Mesendoderm (in vitro differentiated cells): ENCODE results near the gene GSTCD.
"Not testable (repeated sequence)": the region's sequence is repeated elsewhere in the genome, so short reads cannot be mapped to it uniquely, and the experiment has no call there.

Source experiments
- DNase-seq: peaks from one replicate; pipeline ENCODE4 v3.0.0; 2013
- H2AK5ac ChIP-seq: 2 replicates; pipeline ENCODE4 v1.6.1; 2013; ENCODE audit warnings: low read length, inconsistent platforms
- H2BK120ac ChIP-seq: 2 replicates; pipeline ENCODE4 v1.6.1; 2013; ENCODE audit warnings: low read depth, mild to moderate bottlenecking, low read length, moderate library complexity, mixed read lengths
- H2BK15ac ChIP-seq: replicated peaks from 2 replicates; pipeline ENCODE4 v1.6.1; 2013; ENCODE audit warnings: low read depth, mild to moderate bottlenecking, moderate library complexity
- H2BK5ac ChIP-seq: 2 replicates; pipeline ENCODE4 v1.6.1; 2013; ENCODE audit warnings: low read length, inconsistent platforms
- H3K18ac ChIP-seq: 2 replicates; pipeline ENCODE4 v1.6.1; 2013; ENCODE audit warnings: mild to moderate bottlenecking, low read length, mixed read lengths
- H3K23ac ChIP-seq: one replicate; pipeline ENCODE4 v1.6.1; 2013; ENCODE audit warnings: low read length
- H3K27ac ChIP-seq: 2 replicates; pipeline ENCODE4 v1.5.1; 2013; ENCODE audit warnings: low read depth, mild to moderate bottlenecking, inconsistent platforms, low read length, moderate library complexity
- H3K27me3 ChIP-seq: 2 replicates; pipeline ENCODE4 v1.6.1; 2013; ENCODE audit warnings: low read length, control low read depth, mild to moderate bottlenecking, inconsistent platforms; ENCODE audit not compliant: insufficient read depth, poor library complexity
- H3K36me3 ChIP-seq: 2 replicates; pipeline ENCODE4 v1.6.1; 2013; ENCODE audit warnings: low read length, inconsistent platforms; ENCODE audit not compliant: control insufficient read depth, insufficient read depth
- H3K4ac ChIP-seq: one replicate; pipeline ENCODE4 v1.6.1; 2013; ENCODE audit warnings: low read depth, mild to moderate bottlenecking, low read length, moderate library complexity
- H3K4me1 ChIP-seq: 2 replicates; pipeline ENCODE4 v1.6.1; 2013; ENCODE audit warnings: low read depth, low read length, inconsistent platforms; ENCODE audit not compliant: control insufficient read depth
- H3K4me2 ChIP-seq: 2 replicates; pipeline ENCODE4 v1.6.1; 2013; ENCODE audit warnings: low read length
- H3K4me3 ChIP-seq: 2 replicates; pipeline ENCODE4 v1.5.1; 2013; ENCODE audit warnings: mild to moderate bottlenecking, low read length
- H3K56ac ChIP-seq: one replicate; pipeline ENCODE4 v1.6.1; 2013; ENCODE audit warnings: low read length
- H3K79me1 ChIP-seq: 2 replicates; pipeline ENCODE4 v1.6.1; 2013; ENCODE audit warnings: low read length, inconsistent platforms
- H3K79me2 ChIP-seq: 2 replicates; pipeline ENCODE4 v1.6.1; 2013; ENCODE audit warnings: mild to moderate bottlenecking, low read length; ENCODE audit not compliant: control insufficient read depth, insufficient read depth
- H3K9ac ChIP-seq: 2 replicates; pipeline ENCODE4 v1.6.1; 2013; ENCODE audit warnings: low read length, inconsistent platforms
- H4K5ac ChIP-seq: one replicate; pipeline ENCODE4 v1.6.1; 2013; ENCODE audit warnings: low read length
- H4K8ac ChIP-seq: one replicate; pipeline ENCODE4 v1.6.1; 2013; ENCODE audit warnings: low read depth, mild to moderate bottlenecking, control low read depth, low read length, moderate library complexity
- WGBS: extraction: QIAGEN DNeasy Blood & Tissue Kit; methylation state at CpG from one replicate; pipeline ENCODE4 v1.1.7; 2013; ENCODE audit warnings: low lambda C conversion rate, missing lambda C conversion rate; ENCODE audit not compliant: insufficient coverage; ENCODE audit errors: extremely low coverage; 5-methylcytosine and 5-hydroxymethylcytosine counted together

GSTCD gene

DNA sequence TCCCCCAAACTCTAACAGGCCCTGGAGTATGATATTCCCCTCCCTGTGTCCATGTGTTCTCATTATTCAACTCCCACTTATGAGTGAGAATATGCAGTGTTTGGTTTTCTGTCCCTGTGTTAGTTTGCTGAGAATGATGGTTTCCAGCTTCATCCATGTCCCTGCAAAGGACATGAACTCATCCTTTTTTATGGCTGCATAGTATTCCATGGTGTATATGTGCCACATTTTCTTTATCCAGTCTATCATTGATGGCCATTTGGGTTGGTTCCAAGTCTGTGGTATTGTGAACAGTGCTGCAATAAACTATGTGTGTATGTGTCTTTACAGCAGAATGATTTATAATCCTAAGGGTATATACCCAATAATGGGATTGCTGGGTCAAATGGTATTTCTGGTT is 61.9 kb downstream of the GSTCD start:
- not testable (repeated sequence) for H2BK15ac ChIP-seq, H3K4me2 ChIP-seq, H3K27ac ChIP-seq, H2BK120ac ChIP-seq, H3K18ac ChIP-seq, H3K56ac ChIP-seq, H4K8ac ChIP-seq, H3K4me3 ChIP-seq, H3K4me1 ChIP-seq, H3K79me2 ChIP-seq, H4K5ac ChIP-seq, H3K4ac ChIP-seq, H2BK5ac ChIP-seq, H3K27me3 ChIP-seq, DNase-seq, H3K9ac ChIP-seq, H3K23ac ChIP-seq, H2AK5ac ChIP-seq, H3K79me1 ChIP-seq, H3K36me3 ChIP-seq

DNA sequence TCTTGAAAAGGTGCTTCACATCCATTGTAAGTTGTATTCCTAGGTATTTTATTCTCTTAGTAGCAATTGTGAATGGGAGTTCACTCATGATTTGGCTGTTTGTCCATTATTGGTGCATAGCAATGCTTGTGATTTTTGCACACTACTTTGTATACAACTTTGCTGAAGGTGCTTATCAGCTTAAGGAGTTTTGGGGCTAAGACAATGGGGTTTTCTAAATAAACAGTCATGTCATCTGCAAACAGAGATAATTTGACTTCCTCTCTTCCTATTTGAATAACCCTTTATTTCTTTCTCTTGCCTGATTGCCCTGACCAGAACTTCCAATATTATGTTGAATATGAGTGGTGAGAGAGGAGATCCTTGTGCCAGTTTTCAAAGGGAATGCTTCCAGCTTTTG is 63.5 kb downstream of the GSTCD start:
- H3K18ac ChIP-seq, H3K4me1 ChIP-seq, H3K27me3 ChIP-seq, H2BK5ac ChIP-seq, H4K8ac ChIP-seq, H3K27ac ChIP-seq, H2BK120ac ChIP-seq, DNase-seq, H4K5ac ChIP-seq, H2BK15ac ChIP-seq, H2AK5ac ChIP-seq, H3K4me3 ChIP-seq, H3K4ac ChIP-seq, H3K36me3 ChIP-seq, H3K9ac ChIP-seq, H3K56ac ChIP-seq, H3K23ac ChIP-seq, H3K79me1 ChIP-seq, H3K4me2 ChIP-seq, H3K79me2 ChIP-seq: not testable (repeated sequence)

DNA sequence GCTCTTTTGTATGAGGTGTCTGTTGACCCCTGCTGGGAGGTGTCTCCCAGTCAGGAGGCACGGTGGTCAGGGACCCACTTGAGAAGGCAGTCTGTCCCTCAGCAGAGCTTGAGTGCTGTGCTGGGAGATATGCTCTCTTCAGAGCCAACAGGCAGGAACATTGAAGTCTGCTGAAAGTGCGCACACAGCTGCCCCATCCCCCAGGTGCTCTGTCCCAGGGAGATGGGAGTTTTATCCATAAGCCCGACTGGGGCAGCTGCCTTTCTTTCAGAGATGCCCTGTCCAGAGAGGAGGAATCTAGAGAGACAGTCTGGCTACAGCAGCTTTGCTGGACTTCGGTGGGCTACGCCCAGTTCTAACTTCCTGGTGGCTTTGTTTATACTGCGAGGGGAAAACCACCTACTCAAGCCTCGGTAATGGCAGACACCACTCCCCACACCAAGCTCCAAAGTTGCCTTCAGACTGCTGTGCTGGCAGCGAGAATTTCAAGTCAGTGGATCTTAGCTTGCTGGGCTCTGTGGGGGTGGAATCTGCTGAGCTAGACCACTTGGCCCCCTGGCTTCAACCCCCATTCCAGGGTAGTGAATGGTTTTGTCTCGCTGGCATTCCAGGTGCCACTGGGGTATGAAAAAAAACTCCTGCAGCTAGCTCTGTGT is 67.3 kb downstream of the GSTCD start:
- not testable (repeated sequence) for H3K36me3 ChIP-seq, H3K23ac ChIP-seq, H3K27me3 ChIP-seq, H2BK120ac ChIP-seq, H3K4me1 ChIP-seq, H4K8ac ChIP-seq, H4K5ac ChIP-seq, DNase-seq, H3K27ac ChIP-seq, H3K79me1 ChIP-seq, H3K4me2 ChIP-seq, H3K79me2 ChIP-seq, H2BK5ac ChIP-seq, H2AK5ac ChIP-seq, H2BK15ac ChIP-seq, H3K18ac ChIP-seq, H3K4ac ChIP-seq, H3K4me3 ChIP-seq, H3K56ac ChIP-seq, H3K9ac ChIP-seq
- WGBS = no CpG with 5 or more reads among the region's 9 CpGs

DNA sequence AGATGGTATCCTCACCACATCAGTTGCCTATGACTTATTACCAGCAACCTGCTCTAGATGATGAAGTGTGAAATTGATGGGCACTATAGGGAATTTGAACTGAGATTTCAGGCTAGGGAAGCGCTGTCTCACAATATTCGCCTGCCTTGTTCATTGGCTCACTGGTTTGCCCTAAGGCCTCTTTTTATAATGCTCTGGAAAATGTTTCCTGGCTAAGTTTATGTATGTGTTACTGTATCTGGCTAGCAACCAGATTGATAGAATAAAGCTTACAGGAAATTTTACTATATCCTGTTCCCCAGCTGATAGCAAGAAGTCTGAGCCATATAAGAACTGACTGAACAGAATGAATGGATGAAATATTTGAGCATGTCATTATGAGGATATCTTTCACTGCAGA is 71.6 kb downstream of the GSTCD start:
- no peak overlapping the region for H2BK120ac ChIP-seq
- H3K36me3 ChIP-seq = no peaks in the 10 kb centered on the region
- no peak overlapping the region for H3K23ac ChIP-seq
- no peak overlapping the region for H3K56ac ChIP-seq
- H2BK15ac ChIP-seq = no peak overlapping the region
- H3K4ac ChIP-seq = no peak overlapping the region
- no peak overlapping the region for H3K27ac ChIP-seq
- H3K9ac ChIP-seq = no peak overlapping the region
- no peaks in the 10 kb centered on the region for H3K79me1 ChIP-seq
- no peak overlapping the region for H4K8ac ChIP-seq
- H3K79me2 ChIP-seq = no peaks in the 10 kb centered on the region
- no peak overlapping the region for H3K4me2 ChIP-seq
- no peaks in the 10 kb centered on the region for H3K4me1 ChIP-seq
- H3K18ac ChIP-seq = no peak overlapping the region
- no peak overlapping the region for H3K4me3 ChIP-seq
- no CpG with 5 or more reads among the region's 2 CpGs for WGBS
- no peak for DNase-seq
- H3K27me3 ChIP-seq = no peaks in the 10 kb centered on the region
- no peak overlapping the region for H2AK5ac ChIP-seq
- no peak overlapping the region for H4K5ac ChIP-seq
- no peak overlapping the region for H2BK5ac ChIP-seq

DNA sequence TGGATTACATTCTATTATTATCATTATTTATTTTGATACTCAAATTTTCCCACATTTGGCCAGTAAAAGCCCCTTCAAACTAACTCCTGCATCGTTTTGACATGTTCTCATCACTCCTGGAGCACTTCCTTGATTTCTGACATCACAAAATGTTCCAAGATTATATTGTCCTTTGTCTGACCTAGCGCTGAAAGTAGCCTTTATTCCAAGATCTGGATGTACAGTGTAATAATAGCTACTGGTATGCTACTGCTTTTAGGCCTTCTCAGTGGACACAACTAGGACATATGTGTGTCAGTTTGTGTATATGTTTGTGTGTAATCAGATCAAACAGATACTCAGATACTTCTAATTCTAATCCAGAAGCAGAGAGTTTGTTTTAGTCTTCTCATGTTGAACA is 76.2 kb downstream of the GSTCD start:
- Histone ChIP-seq H3K56ac (no peak overlapping the region), H3K4me3 (no peak overlapping the region), H3K27me3 (no peaks in the 10 kb centered on the region), H2BK5ac (no peak overlapping the region), H4K5ac (no peak overlapping the region), H3K4me1 (no peaks in the 10 kb centered on the region), H3K18ac (no peak overlapping the region), H3K23ac (no peak overlapping the region), H3K27ac (no peak overlapping the region), H3K4ac (no peak overlapping the region), H2BK120ac (no peak overlapping the region), H2BK15ac (no peak overlapping the region), H4K8ac (no peak overlapping the region), H3K36me3 (no peaks in the 10 kb centered on the region), H3K9ac (no peak overlapping the region), H3K4me2 (no peak overlapping the region), H3K79me2 (no peaks in the 10 kb centered on the region), H2AK5ac (no peak overlapping the region), H3K79me1 (no peaks in the 10 kb centered on the region)
- no CpG with 5 or more reads among the region's 2 CpGs for WGBS
- no peak for DNase-seq

DNA sequence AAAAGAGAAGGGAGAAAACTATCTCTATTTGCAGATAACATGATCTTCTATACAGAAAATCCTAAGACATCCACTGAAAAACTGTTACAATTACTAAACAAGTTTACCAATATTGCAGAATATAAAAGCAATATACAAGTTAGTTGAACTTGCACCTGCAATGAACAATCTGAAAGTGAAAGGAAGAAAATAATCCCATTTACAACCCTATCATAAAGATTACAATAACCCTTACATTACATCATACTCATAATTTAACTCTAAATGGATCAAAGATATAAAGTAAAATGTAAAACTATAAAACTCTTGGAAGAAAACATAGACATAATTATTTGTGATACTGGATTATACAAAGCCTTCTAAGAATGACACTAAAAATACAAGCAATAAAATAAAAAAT is 77.2 kb downstream of the GSTCD start:
- Histone ChIP-seq H2BK15ac (no peak overlapping the region), H3K18ac (no peak overlapping the region), H3K4me1 (no peaks in the 10 kb centered on the region), H3K27me3 (no peaks in the 10 kb centered on the region), H3K79me1 (no peaks in the 10 kb centered on the region), H4K8ac (no peak overlapping the region), H2AK5ac (no peak overlapping the region), H2BK5ac (no peak overlapping the region), H3K56ac (no peak overlapping the region), H3K36me3 (no peaks in the 10 kb centered on the region), H3K4me3 (no peak overlapping the region), H4K5ac (no peak overlapping the region), H3K23ac (no peak overlapping the region), H3K9ac (no peak overlapping the region), H2BK120ac (no peak overlapping the region), H3K79me2 (no peaks in the 10 kb centered on the region), H3K27ac (no peak overlapping the region), H3K4ac (no peak overlapping the region), H3K4me2 (no peak overlapping the region)
- no peak for DNase-seq
